Ovary (tissue), 9 donors: ENCODE measurements around the gene TACC2. TPM values are rescaled to one million over a fixed set of nuclear protein-coding genes. Genes with fewer than 3 reads are reported as not detected.

Source experiments
- DNase-seq, 5 donors: peaks; one replicate each; pipeline ENCODE4 v3.0.0-alpha.2; 2019 to 2020
- H3K27ac ChIP-seq, 2 donors: fragments of 200-600 bp; one replicate each; pipeline versions ENCODE4 v1.5.1 to v1.8.0; 2019 to 2022
- H3K27me3 ChIP-seq: fragments of 200-600 bp; one replicate; pipeline ENCODE4 v1.8.0; 2022
- H3K36me3 ChIP-seq: fragments of 200-600 bp; sonication (generic); one replicate; pipeline ENCODE4 v1.5.1; 2019
- H3K4me1 ChIP-seq: one replicate; pipeline ENCODE4 v1.8.1; 2013; ENCODE audit warnings: mild to moderate bottlenecking, moderate library complexity; ENCODE audit not compliant: insufficient read depth
- H3K4me3 ChIP-seq: fragments of 200-600 bp; sonication (generic); one replicate; pipeline ENCODE4 v1.5.1; 2017
- H3K9me3 ChIP-seq, 2 donors: fragments of 200-600 bp in 1 of 2; sonication (generic) in 1 of 2; one replicate each; pipeline versions ENCODE4 v1.5.1 to v1.8.1; 2013 to 2019; ENCODE audit warnings: mild to moderate bottlenecking in 1 of 2, moderate library complexity in 1 of 2
- EP300 ChIP-seq: sonication (generic); formaldehyde crosslinking; IDR thresholded peaks from one replicate; pipeline ENCODE4 v1.6.1; 2017; ENCODE audit warnings: antibody characterized with exemption
- POLR2A ChIP-seq: fragments of 450-650 bp; IDR thresholded peaks from one replicate; pipeline ENCODE4 v1.6.1; 2017; ENCODE audit warnings: antibody characterized with exemption, mild to moderate bottlenecking, moderate library complexity
- WGBS, 3 donors: extraction: QIAGEN DNeasy Blood & Tissue Kit in 1 of 3; methylation state at CpG; one replicate each; pipeline versions ENCODE4 v1.1.5 to v1.1.7; 2013 to 2017; 5-methylcytosine and 5-hydroxymethylcytosine counted together
- intact Hi-C, 4 donors: fragments of 100-400 bp; cut with DNase I; formaldehyde crosslinking; loops; one replicate each; pipeline versions ENCODE4 v1.11.0 to v1.15.1; 2022 to 2023
- polyA plus RNA-seq, 2 donors: library from polyadenylated mRNA; stranded (reverse); fragments of 200-250 nt in 1 of 2; fragments of 350-450 nt in 1 of 2; fragmentation: Illumina TruSeq in 1 of 2; extraction: RNeasy Lipid Tissue Mini Kit (QIAGEN cat#74804) in 1 of 2; gene quantifications; one replicate each; pipeline ENCODE4 v1.2.3, GENCODE V29; 2013 to 2014
- total RNA-seq, 7 donors: library from RNA; depleted of rRNA in 2 of 7; stranded (reverse); fragments of >200 nt in 2 of 7; fragmentation: NEBNext Ultra II Directional in 3 of 7; extraction: Animal tissue kit (Norgen Biotek cat#: 25700) in 3 of 7; gene quantifications; one replicate each; pipeline versions ENCODE4 v1.1.0 to v1.2.4, GENCODE V29; 2016 to 2023
- TF ChIP-seq, protein P1 (sequence below), 3 donors: fragments of 450-650 bp in 2 of 3; fragments of 200-600 bp in 1 of 3; IDR thresholded peaks; one replicate each; pipeline versions ENCODE4 v1.5.1 to v1.8.0; 2016 to 2022; ENCODE audit warnings: antibody characterized with exemption in 3 of 3, mild to moderate bottlenecking in 1 of 3
- donor health status: DM: no; HTN: no; CAD: no; lungs with moderate emphysema.
- donor health status: DM: no; HTN: no; CAD: no.
- donor health status: Bipolar disorder and iron deficiency.
- donor health status: DM: yes; HTN: yes; CAD: no.
- donor health status: DM: no; HTN: no; CAD: no.
- donor health status: DM: yes; HTN: yes; CAD: no.

The TACC2 gene
- total and polyA plus RNA-seq, 9 donors = 6.1 to 66.4 (median 14.2) TPM

DNA sequence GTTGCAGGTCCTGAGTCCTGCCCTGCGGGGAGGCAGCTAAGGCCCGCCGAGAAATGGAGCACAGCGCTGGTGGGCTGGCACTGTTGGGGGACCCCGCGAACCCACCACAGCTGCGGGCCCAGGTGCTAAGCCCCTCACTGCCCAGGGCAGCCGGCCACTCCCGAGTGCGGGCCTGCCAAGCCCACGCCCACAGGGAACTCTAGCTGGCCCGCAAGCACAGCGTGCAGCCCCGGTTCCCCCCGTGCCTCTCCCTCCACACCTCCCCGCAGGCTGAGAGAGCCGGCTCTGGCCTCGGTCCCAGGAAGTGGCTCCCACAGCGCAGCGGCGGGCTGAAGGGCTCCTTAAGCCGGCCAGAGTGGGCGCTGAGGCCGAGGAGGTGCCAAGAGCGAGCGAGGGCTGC is 10.5 kb upstream of the TACC2 start:
- no peak for DNase-seq
- Histone ChIP-seq H3K9me3 (no peaks in the 10 kb centered on the region), H3K4me3 (no peak overlapping the region), H3K27ac (no peak overlapping the region), H3K36me3 (no peaks in the 10 kb centered on the region), H3K4me1 (peaks cover 3% of the 10 kb centered on the region), H3K27me3 (no peaks in the 10 kb centered on the region)
- no peak for TF ChIP-seq EP300
- no peak for TF ChIP-seq POLR2A
- TF ChIP-seq, protein P1, sequence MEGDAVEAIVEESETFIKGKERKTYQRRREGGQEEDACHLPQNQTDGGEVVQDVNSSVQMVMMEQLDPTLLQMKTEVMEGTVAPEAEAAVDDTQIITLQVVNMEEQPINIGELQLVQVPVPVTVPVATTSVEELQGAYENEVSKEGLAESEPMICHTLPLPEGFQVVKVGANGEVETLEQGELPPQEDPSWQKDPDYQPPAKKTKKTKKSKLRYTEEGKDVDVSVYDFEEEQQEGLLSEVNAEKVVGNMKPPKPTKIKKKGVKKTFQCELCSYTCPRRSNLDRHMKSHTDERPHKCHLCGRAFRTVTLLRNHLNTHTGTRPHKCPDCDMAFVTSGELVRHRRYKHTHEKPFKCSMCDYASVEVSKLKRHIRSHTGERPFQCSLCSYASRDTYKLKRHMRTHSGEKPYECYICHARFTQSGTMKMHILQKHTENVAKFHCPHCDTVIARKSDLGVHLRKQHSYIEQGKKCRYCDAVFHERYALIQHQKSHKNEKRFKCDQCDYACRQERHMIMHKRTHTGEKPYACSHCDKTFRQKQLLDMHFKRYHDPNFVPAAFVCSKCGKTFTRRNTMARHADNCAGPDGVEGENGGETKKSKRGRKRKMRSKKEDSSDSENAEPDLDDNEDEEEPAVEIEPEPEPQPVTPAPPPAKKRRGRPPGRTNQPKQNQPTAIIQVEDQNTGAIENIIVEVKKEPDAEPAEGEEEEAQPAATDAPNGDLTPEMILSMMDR (IDR thresholded peaks at IDR 0.05) = no peak
- intact Hi-C loops = loop anchor here in 1 of 4 donors (10.0 kb wide), 1 partner anchor 136 kb away; no protein-coding TSS in a partner anchor
- WGBS, 3 donors = 94 to 95% (median 94%) methylated on average over 26 of the region's 26 CpGs

DNA sequence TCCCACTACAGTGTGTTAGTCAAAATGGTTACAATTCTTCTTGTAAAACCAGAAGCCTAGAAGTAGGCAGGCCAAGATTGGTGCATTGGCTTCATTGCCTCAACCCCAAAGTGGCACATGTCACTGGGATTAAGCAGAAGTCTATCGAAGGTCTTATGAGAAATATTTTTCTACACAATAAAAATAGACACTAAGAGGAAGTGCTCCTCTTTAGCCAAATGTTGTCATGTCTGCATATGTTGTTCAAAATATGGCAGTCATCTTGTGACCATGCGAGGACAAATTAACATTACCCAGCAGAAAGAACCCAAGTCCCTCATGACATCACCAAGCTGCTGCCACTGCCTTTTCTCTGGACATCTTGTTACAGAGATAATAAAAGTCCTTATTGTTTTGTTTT is 7.6 kb upstream of the TACC2 start:
- Histone ChIP-seq H3K9me3 (no peaks in the 10 kb centered on the region), H3K27me3 (no peaks in the 10 kb centered on the region), H3K36me3 (no peaks in the 10 kb centered on the region), H3K4me3 (no peak overlapping the region), H3K27ac (no peak overlapping the region), H3K4me1 (no peaks in the 10 kb centered on the region)
- intact Hi-C loops = no loop called here
- TF ChIP-seq EP300 (no peak), POLR2A (no peak)
- TF ChIP-seq, protein P1 (IDR thresholded peaks at IDR 0.05) = no peak
- no peak for DNase-seq
- 87 to 92% (median 90%) methylated on average over 2 of the region's 2 CpGs for WGBS, 3 donors

DNA sequence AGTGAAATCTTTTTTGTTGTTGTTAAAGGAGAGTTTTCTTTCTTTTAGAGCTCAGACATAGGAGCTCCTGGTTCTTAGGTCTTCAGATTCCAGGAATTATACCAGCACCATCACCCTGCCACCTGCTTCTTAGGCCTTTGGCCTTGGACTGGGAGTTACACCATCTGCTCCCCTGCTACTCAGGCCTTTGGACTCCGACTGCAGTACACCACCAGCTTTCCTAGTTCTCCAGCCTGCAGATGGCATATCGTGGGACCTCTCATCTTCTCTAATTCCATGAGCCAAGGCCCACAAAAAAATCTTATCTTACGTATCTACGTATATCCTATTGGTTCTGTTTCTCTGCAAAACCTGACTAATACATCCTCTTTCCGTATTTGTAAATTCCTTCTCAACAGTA is 5.1 kb upstream of the TACC2 start:
- intact Hi-C loops = no loop called here
- 83 to 89% (median 85%) methylated on average over 5 of the region's 5 CpGs for WGBS, 3 donors
- TF ChIP-seq, protein P1 (IDR thresholded peaks at IDR 0.05) = no peak
- TF ChIP-seq POLR2A (no peak), EP300 (no peak)

DNA sequence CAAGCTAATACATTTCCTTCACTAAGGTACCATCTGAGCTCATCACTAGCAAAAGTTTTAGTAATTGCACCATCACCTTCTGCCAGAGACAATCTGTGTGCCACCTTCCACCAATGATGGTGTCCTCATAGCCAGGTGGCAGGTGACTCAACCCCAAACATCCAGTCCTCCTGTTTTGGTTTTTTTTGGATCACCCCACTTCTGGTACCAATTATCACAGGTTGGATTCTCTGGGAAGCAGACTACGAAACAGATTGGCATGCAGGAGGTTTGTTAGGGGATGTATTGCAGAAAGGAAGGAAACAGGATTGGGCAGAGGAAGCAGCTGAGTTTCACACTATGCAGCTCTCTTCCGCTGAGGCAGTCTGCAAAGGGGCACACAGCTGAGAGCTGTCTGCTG is 4.5 kb upstream of the TACC2 start:
- Histone ChIP-seq H3K9me3 (no peaks in the 10 kb centered on the region), H3K36me3 (no peaks in the 10 kb centered on the region), H3K27me3 (no peaks in the 10 kb centered on the region), H3K4me1 (no peaks in the 10 kb centered on the region), H3K27ac (no peak overlapping the region), H3K4me3 (no peak overlapping the region)
- intact Hi-C loops = no loop called here
- TF ChIP-seq POLR2A (no peak), EP300 (no peak)
- TF ChIP-seq, protein P1 (IDR thresholded peaks at IDR 0.05) = no peak
- 83 to 93% (median 89%) methylated on average over 2 of the region's 2 CpGs for WGBS, 3 donors
- DNase-seq = no peak

More for the DNA sequence above, 5.1 kb upstream of the TACC2 start:
- Histone ChIP-seq H3K9me3 (no peaks in the 10 kb centered on the region), H3K4me1 (no peaks in the 10 kb centered on the region), H3K27ac (no peak overlapping the region), H3K36me3 (no peaks in the 10 kb centered on the region), H3K27me3 (no peaks in the 10 kb centered on the region), H3K4me3 (no peak overlapping the region)
- DNase-seq = no peak
